Measurements from ENCODE around the gene PLXNA2.

GRCh38 chr1:208221291-208221622, 22.9 kb downstream of the PLXNA2 start:
- TF ChIP-seq EZH2 (IDR thresholded peaks at IDR 0.05), result no peak
- TF ChIP-seq, protein P1, sequence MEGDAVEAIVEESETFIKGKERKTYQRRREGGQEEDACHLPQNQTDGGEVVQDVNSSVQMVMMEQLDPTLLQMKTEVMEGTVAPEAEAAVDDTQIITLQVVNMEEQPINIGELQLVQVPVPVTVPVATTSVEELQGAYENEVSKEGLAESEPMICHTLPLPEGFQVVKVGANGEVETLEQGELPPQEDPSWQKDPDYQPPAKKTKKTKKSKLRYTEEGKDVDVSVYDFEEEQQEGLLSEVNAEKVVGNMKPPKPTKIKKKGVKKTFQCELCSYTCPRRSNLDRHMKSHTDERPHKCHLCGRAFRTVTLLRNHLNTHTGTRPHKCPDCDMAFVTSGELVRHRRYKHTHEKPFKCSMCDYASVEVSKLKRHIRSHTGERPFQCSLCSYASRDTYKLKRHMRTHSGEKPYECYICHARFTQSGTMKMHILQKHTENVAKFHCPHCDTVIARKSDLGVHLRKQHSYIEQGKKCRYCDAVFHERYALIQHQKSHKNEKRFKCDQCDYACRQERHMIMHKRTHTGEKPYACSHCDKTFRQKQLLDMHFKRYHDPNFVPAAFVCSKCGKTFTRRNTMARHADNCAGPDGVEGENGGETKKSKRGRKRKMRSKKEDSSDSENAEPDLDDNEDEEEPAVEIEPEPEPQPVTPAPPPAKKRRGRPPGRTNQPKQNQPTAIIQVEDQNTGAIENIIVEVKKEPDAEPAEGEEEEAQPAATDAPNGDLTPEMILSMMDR (IDR thresholded peaks at IDR 0.05), result no peak
- TF ChIP-seq EZH2phosphoT487 (IDR thresholded peaks at IDR 0.05), result no peak
